Neuronal stem cell (in vitro differentiated cells): Measurements from ENCODE around the gene PITPNM3.

Source experiments
- DNase-seq: peaks from one replicate; pipeline ENCODE4 v3.0.0-alpha.2; 2013; ENCODE audit warnings: low spot score
- H2AFZ ChIP-seq: one replicate; pipeline ENCODE4 v1.6.1; 2013; ENCODE audit warnings: mild to moderate bottlenecking, low read length, inconsistent platforms
- H2AK5ac ChIP-seq: 2 replicates; pipeline ENCODE4 v1.6.1; 2013; ENCODE audit warnings: low read depth, mild to moderate bottlenecking, inconsistent platforms, low read length, moderate library complexity, mixed read lengths
- H2BK120ac ChIP-seq: 2 replicates; pipeline ENCODE4 v1.6.1; 2013; ENCODE audit warnings: low read depth, mild to moderate bottlenecking, inconsistent platforms, low read length, moderate library complexity, mixed read lengths
- H2BK12ac ChIP-seq: one replicate; pipeline ENCODE4 v1.6.1; 2013; ENCODE audit warnings: low read length, inconsistent platforms
- H2BK15ac ChIP-seq: 2 replicates; pipeline ENCODE4 v1.6.1; 2013; ENCODE audit warnings: mild to moderate bottlenecking, low read length, inconsistent platforms, mixed read lengths
- H2BK5ac ChIP-seq: one replicate; pipeline ENCODE4 v1.6.1; 2013; ENCODE audit warnings: inconsistent platforms, mild to moderate bottlenecking, low read length, moderate library complexity
- H3K14ac ChIP-seq: one replicate; pipeline ENCODE4 v1.6.1; 2013; ENCODE audit warnings: low read length, inconsistent platforms
- H3K18ac ChIP-seq: 2 replicates; pipeline ENCODE4 v1.6.1; 2013; ENCODE audit warnings: low read length, inconsistent platforms
- H3K23ac ChIP-seq: 2 replicates; pipeline ENCODE4 v1.6.1; 2013; ENCODE audit warnings: low read depth, mild to moderate bottlenecking, mixed read lengths, low read length, inconsistent platforms; ENCODE audit not compliant: poor library complexity
- H3K27ac ChIP-seq: replicated peaks from 3 replicates; pipeline ENCODE4 v1.5.1; 2013; ENCODE audit warnings: low read length, inconsistent platforms
- H3K27me3 ChIP-seq, 3 experiments: 2 replicates each; pipeline ENCODE4 v1.6.1; 2013; ENCODE audit warnings: low read length in 3 of 3, mild to moderate bottlenecking in 2 of 3, inconsistent platforms in 1 of 3, low read depth in 1 of 3, mixed read lengths in 1 of 3, moderate library complexity in 1 of 3; ENCODE audit not compliant: control insufficient read depth in 3 of 3, insufficient read depth in 3 of 3
- H3K36me3 ChIP-seq, 2 donors: replicated peaks in 1 of 2; 2 replicates each; pipeline ENCODE4 v1.6.1; 2013; ENCODE audit warnings: low read length in 2 of 2; ENCODE audit not compliant: control insufficient read depth in 2 of 2, insufficient read depth in 2 of 2
- H3K4ac ChIP-seq: 2 replicates; pipeline ENCODE4 v1.6.1; 2013; ENCODE audit warnings: inconsistent platforms, mild to moderate bottlenecking, low read length, moderate library complexity
- H3K4me1 ChIP-seq, 2 donors: 1 replicate in 1 of 2; 2 replicates in 1 of 2; pipeline ENCODE4 v1.6.1; 2013; ENCODE audit warnings: low read length in 2 of 2, low read depth in 1 of 2; ENCODE audit not compliant: control insufficient read depth in 2 of 2, insufficient read depth in 1 of 2
- H3K4me2 ChIP-seq: one replicate; pipeline ENCODE4 v1.6.1; 2013; ENCODE audit warnings: mild to moderate bottlenecking, low read length, inconsistent platforms; ENCODE audit not compliant: insufficient read depth, poor library complexity, severe bottlenecking
- H3K4me3 ChIP-seq, 2 donors: 2 replicates each; pipeline ENCODE4 v1.5.1; 2013; ENCODE audit warnings: low read length in 2 of 2, mild to moderate bottlenecking in 2 of 2, inconsistent platforms in 1 of 2, moderate library complexity in 1 of 2
- H3K79me1 ChIP-seq: one replicate; pipeline ENCODE4 v1.6.1; 2013; ENCODE audit warnings: low read depth, mild to moderate bottlenecking, inconsistent platforms, low read length, moderate library complexity
- H3K9ac ChIP-seq: one replicate; pipeline ENCODE4 v1.6.1; 2013; ENCODE audit warnings: mild to moderate bottlenecking, low read depth, low read length, inconsistent platforms; ENCODE audit not compliant: poor library complexity
- H3K9me3 ChIP-seq, 2 donors: replicated peaks in 1 of 2; 2 replicates each; pipeline versions ENCODE3 to v1.6.1; 2013; ENCODE audit warnings: low read length in 2 of 2, mild to moderate bottlenecking in 2 of 2, inconsistent platforms in 1 of 2, low read depth in 1 of 2, mixed read lengths in 1 of 2, moderate library complexity in 1 of 2; ENCODE audit not compliant: control insufficient read depth in 2 of 2, insufficient read depth in 1 of 2
- H4K8ac ChIP-seq: one replicate; pipeline ENCODE4 v1.6.1; 2013; ENCODE audit warnings: low read depth, mild to moderate bottlenecking, inconsistent platforms, low read length, moderate library complexity
- H4K91ac ChIP-seq: one replicate; pipeline ENCODE4 v1.6.1; 2013; ENCODE audit warnings: low read length, low read depth, mild to moderate bottlenecking, inconsistent platforms; ENCODE audit not compliant: poor library complexity
- WGBS, 2 donors: extraction: QIAGEN DNeasy Blood & Tissue Kit; methylation state at CpG; one replicate each; pipeline ENCODE4 v1.1.7; 2013; ENCODE audit warnings: missing lambda C conversion rate in 2 of 2, mixed read lengths in 1 of 2; ENCODE audit not compliant: insufficient read length in 2 of 2, insufficient replicate concordance in 1 of 2; ENCODE audit errors: extremely low coverage in 2 of 2; 5-methylcytosine and 5-hydroxymethylcytosine counted together

Gene PITPNM3

GRCh38 chr17:6547336-6547735 lies 9.0 kb downstream of the PITPNM3 start:
- no peaks in the 10 kb centered on the region for H3K27me3 ChIP-seq
- H2AFZ ChIP-seq: no peak overlapping the region
- no peak overlapping the region for H2BK15ac ChIP-seq
- H3K4me2 ChIP-seq: no peak overlapping the region
- no peak for DNase-seq
- no peaks in the 10 kb centered on the region for H3K36me3 ChIP-seq
- peak overlapping the region; percentile 23 for H3K14ac ChIP-seq
- no peaks in the 10 kb centered on the region for H3K79me1 ChIP-seq
- no peak overlapping the region for H3K9ac ChIP-seq
- no peak overlapping the region for H4K8ac ChIP-seq
- no peak overlapping the region for H3K4ac ChIP-seq
- H4K91ac ChIP-seq: no peak overlapping the region
- WGBS, 2 donors: no CpG with 5 or more reads among the region's 6 CpGs
- H2AK5ac ChIP-seq: no peak overlapping the region
- peaks cover 0 to 11% of the 10 kb centered on the region in 2 donors for H3K4me1 ChIP-seq
- no peak overlapping the region for H3K27ac ChIP-seq
- no peak overlapping the region for H2BK5ac ChIP-seq
- H2BK120ac ChIP-seq: no peak overlapping the region
- H3K18ac ChIP-seq: peak overlapping the region; percentile 77
- no peak overlapping the region for H3K23ac ChIP-seq
- no peaks in the 10 kb centered on the region for H3K9me3 ChIP-seq
- H2BK12ac ChIP-seq: no peak overlapping the region
- H3K4me3 ChIP-seq: no peak overlapping the region

- no peak for DNase-seq
- Histone ChIP-seq H3K4me3 (no peak overlapping the region), H3K27ac (no peak overlapping the region), H2BK5ac (no peak overlapping the region), H4K91ac (no peak overlapping the region), H2BK12ac (no peak overlapping the region), H4K8ac (no peak overlapping the region), H3K9ac (no peak overlapping the region), H3K18ac (peak overlapping the region; percentile 2), H3K23ac (peak overlapping the region; percentile 8), H3K4ac (no peak overlapping the region), H3K27me3 (no peaks in the 10 kb centered on the region), H2BK120ac (no peak overlapping the region), H2AFZ (no peak overlapping the region), H3K14ac (no peak overlapping the region), H2BK15ac (no peak overlapping the region), H3K36me3 (no peaks in the 10 kb centered on the region), H3K4me2 (no peak overlapping the region), H2AK5ac (no peak overlapping the region), H3K79me1 (no peaks in the 10 kb centered on the region), H3K9me3 (no peaks in the 10 kb centered on the region), H3K4me1 (peaks cover 0 to 9% of the 10 kb centered on the region in 2 donors)
- WGBS, 2 donors: no CpG with 5 or more reads among the region's 10 CpGs
Observed at GRCh38 chr17:6546069-6546718, 10.2 kb downstream of the PITPNM3 start.

- no peak overlapping the region for H3K4ac ChIP-seq
- no peak overlapping the region for H2AFZ ChIP-seq
- H2BK15ac ChIP-seq: peak overlapping the region; percentile 40
- H3K9me3 ChIP-seq: no peaks in the 10 kb centered on the region
- H4K91ac ChIP-seq: no peak overlapping the region
- H2BK5ac ChIP-seq: peak overlapping the region; percentile 78
- no peak overlapping the region for H4K8ac ChIP-seq
- H3K79me1 ChIP-seq: no peaks in the 10 kb centered on the region
- peak overlapping the region; percentile 83 for H2AK5ac ChIP-seq
- H3K4me2 ChIP-seq: no peak overlapping the region
- peaks cover 0 to 9% of the 10 kb centered on the region in 2 donors for H3K4me1 ChIP-seq
- H3K23ac ChIP-seq: no peak overlapping the region
- no peak overlapping the region for H3K9ac ChIP-seq
- no peak overlapping the region for H3K4me3 ChIP-seq
- H2BK120ac ChIP-seq: no peak overlapping the region
- no peak for DNase-seq
- H3K36me3 ChIP-seq: no peaks in the 10 kb centered on the region
- H3K27me3 ChIP-seq: no peaks in the 10 kb centered on the region
- H3K18ac ChIP-seq: no peak overlapping the region
- no peak overlapping the region for H3K27ac ChIP-seq
- no CpG with 5 or more reads among the region's 8 CpGs for WGBS, 2 donors
- no peak overlapping the region for H3K14ac ChIP-seq
- H2BK12ac ChIP-seq: no peak overlapping the region
Observed at GRCh38 chr17:6545291-6545690, 11.1 kb downstream of the PITPNM3 start.

- DNase-seq: no peak
- H3K9me3 ChIP-seq: peaks cover 0 to 1% of the 10 kb centered on the region in 2 donors
Observed at GRCh38 chr17:6544011-6544370, 12.4 kb downstream of the PITPNM3 start.

More at GRCh38 chr17:6544011-6544370, 12.4 kb downstream of the PITPNM3 start:
- Histone ChIP-seq H3K27me3 (no peaks in the 10 kb centered on the region), H2BK12ac (peak overlapping the region; percentile 17), H3K9ac (no peak overlapping the region), H3K14ac (peak overlapping the region; percentile 50), H4K8ac (no peak overlapping the region), H2BK5ac (peak overlapping the region; percentile 85), H3K4ac (no peak overlapping the region), H3K4me1 (peaks cover 0 to 12% of the 10 kb centered on the region in 2 donors), H3K79me1 (no peaks in the 10 kb centered on the region), H2BK120ac (no peak overlapping the region), H3K23ac (no peak overlapping the region), H2BK15ac (no peak overlapping the region), H3K18ac (peak overlapping the region; percentile 33), H3K27ac (no peak overlapping the region), H2AFZ (no peak overlapping the region), H3K36me3 (no peaks in the 10 kb centered on the region), H2AK5ac (peak overlapping the region; percentile 85), H3K4me3 (no peak overlapping the region), H3K4me2 (no peak overlapping the region), H4K91ac (peak overlapping the region; percentile 26)
- no CpG with 5 or more reads among the region's 5 CpGs for WGBS, 2 donors
